ENCODE data around the gene PLPPR5.
"Not testable (repeated sequence)": the region's sequence is repeated elsewhere in the genome, so short reads cannot be mapped to it uniquely, and the experiment has no call there.

The PLPPR5 gene

DNA sequence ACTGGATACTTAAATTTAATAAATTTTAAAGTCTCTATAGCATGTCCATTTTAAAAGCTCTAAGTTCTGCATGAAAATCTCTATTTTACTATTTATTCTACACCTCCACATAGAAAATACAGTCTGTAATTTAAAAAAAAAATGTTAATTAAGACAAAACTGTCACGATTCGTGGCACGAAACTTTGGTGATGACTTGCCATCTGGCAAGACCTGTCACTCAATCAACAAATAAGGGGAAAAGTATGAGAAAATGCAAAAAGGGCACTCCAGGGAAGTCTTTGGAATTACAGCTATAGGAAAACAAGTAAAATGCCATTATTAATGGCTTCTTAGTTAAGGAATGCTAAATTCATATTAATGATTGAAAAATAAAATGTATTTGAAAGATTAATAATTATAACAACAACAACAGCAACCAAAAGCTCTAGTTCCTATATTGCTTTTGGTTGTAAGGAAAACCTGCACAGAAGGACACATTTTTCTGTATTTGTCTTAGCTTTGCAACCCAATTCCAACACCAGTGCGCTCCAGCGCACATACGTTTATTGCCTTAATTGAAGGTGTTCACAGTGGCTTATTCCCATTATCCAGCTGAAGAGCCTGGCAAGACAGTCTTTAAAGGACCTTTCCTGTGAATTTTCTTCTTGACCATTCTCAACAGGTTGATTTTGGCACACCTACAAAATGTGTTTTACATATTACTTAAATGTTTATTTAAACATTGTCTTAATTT lies 107.8 kb downstream of the PLPPR5 start:
- no peak for DNase-seq
- Histone ChIP-seq H3K36me3 (peaks cover 4% of the 10 kb centered on the region; the same call in 1 of the 2 replicates), H3K27me3 (no peaks in the 10 kb centered on the region), H3K4me1 (no peaks in the 10 kb centered on the region; the same call in 1 of the 2 replicates), H3K4me3 (ENCODE audit: low read depth, low read length) (no peak overlapping the region), H3K9me3 (no peaks in the 10 kb centered on the region)
- no peak for TF ChIP-seq CTCF (IDR thresholded peaks at IDR 0.05; ENCODE audit: low read depth, low read length)

GRCh38 chr1:98893371-98893770 lies 111.3 kb downstream of the PLPPR5 start:
- no peaks in the 10 kb centered on the region for H3K36me3 ChIP-seq
- no peak for TF ChIP-seq CTCF (IDR thresholded peaks at IDR 0.05; ENCODE audit: low read depth, low read length)
- peaks cover 5% of the 10 kb centered on the region for H3K4me1 ChIP-seq
- no peaks in the 10 kb centered on the region for H3K9me3 ChIP-seq
- DNase-seq: no peak
- no peaks in the 10 kb centered on the region for H3K27me3 ChIP-seq
- no peak overlapping the region for H3K4me3 ChIP-seq (ENCODE audit: low read depth, low read length)

DNA sequence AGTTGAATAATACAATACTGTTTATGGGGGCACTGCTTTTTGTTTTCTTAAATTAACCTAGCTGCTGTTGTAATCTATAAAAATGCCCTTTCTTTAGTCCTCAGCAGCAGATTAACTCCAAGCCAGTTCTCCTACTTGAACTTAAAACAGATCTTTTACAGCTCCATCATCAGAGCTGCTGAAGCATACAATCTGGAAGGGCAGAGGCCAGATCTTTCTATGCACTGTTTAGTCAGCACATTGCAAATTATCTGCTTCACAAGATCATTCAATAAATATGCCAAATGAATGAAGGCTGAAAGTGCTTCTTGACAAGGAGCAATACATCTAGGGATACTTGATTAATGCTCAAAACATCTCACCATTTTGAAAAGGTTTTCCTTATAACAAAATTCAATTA lies 115.8 kb downstream of the PLPPR5 start:
- Histone ChIP-seq H3K9me3 (no peaks in the 10 kb centered on the region), H3K36me3 (no peaks in the 10 kb centered on the region), H3K4me3 (ENCODE audit: low read depth, low read length) (no peak overlapping the region), H3K27me3 (no peaks in the 10 kb centered on the region), H3K4me1 (peaks cover 5% of the 10 kb centered on the region)
- TF ChIP-seq CTCF (IDR thresholded peaks at IDR 0.05; ENCODE audit: low read depth, low read length): no peak
- DNase-seq: no peak

DNA sequence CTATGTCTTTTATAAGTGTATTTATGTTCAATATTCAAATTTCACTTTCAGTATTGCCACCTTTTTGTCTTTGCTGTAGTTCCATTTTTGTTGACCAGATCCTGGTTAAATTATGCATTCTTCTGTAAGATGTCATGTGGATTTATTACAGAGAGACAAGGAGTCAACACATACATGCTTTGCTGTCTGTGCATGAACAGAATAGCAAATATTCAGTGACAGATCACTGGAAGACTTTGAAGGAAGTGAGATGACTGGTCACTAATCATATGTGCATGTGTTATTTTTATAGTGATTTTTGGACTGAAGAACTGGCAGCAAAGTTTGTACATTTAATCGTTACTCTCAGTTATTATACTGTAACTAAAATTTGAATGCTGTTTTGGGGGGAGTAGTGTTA lies 117.2 kb downstream of the PLPPR5 start:
- Histone ChIP-seq H3K36me3 (no peaks in the 10 kb centered on the region), H3K27me3 (no peaks in the 10 kb centered on the region), H3K9me3 (no peaks in the 10 kb centered on the region), H3K4me1 (peaks cover 5% of the 10 kb centered on the region), H3K4me3 (ENCODE audit: low read depth, low read length) (no peak overlapping the region)
- no peak for TF ChIP-seq CTCF (IDR thresholded peaks at IDR 0.05; ENCODE audit: low read depth, low read length)
- DNase-seq: no peak

DNA sequence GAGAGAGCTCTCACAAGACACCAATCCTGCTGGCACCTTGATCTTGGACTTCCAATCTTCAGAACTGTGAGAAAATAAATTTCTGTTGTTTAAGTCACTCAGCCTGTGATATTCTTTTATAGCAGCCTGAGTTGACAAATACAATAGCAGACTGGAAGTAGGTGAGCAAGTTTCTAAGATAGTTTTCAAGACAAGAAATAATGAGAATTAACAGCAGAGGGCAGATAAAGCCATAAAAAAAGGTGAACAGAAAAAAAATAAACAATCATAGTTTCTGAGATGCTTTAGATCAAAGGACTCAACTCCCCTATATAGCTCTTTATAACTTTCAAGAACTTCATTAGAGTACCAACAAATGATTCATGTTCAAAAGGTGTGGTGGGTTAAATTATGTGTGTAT lies 119.8 kb downstream of the PLPPR5 start:
- DNase-seq: no peak
- H3K4me1 ChIP-seq: peaks cover 5% of the 10 kb centered on the region
- no peaks in the 10 kb centered on the region for H3K36me3 ChIP-seq
- no peaks in the 10 kb centered on the region for H3K27me3 ChIP-seq
- TF ChIP-seq CTCF (IDR thresholded peaks at IDR 0.05; ENCODE audit: low read depth, low read length): 0 out of 2 replicates have a peak, but pooled peaks have one; percentile 5
- peaks cover 2% of the 10 kb centered on the region; the same call in 1 of the 2 replicates for H3K9me3 ChIP-seq
- no peak overlapping the region for H3K4me3 ChIP-seq (ENCODE audit: low read depth, low read length)

DNA sequence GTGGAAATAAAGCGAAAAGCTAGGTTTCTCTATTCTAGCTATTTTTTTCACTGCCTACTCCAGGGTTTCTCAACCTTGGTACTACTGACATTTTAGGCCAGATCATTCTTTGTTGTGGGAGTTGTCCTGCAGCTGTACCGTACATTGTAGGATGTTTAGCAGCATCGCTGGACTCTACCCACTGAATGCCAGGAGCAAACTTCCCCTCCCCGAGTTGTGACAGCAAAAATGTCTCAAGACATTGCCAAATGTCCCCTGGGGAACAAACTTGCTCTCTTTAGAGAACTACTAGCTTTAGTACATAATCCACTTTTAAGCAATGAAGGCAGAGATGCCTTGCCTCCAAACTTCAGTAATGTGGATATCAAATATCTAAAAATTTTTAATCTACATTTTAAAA lies 122.8 kb downstream of the PLPPR5 start:
- no peaks in the 10 kb centered on the region for H3K4me1 ChIP-seq
- H3K36me3 ChIP-seq: no peaks in the 10 kb centered on the region
- H3K4me3 ChIP-seq (ENCODE audit: low read depth, low read length): no peak overlapping the region
- TF ChIP-seq CTCF (IDR thresholded peaks at IDR 0.05; ENCODE audit: low read depth, low read length): no peak
- peaks cover 2% of the 10 kb centered on the region; the same call in 1 of the 2 replicates for H3K9me3 ChIP-seq
- no peaks in the 10 kb centered on the region for H3K27me3 ChIP-seq
- DNase-seq: no peak

- H3K36me3 ChIP-seq; H3K4me1 ChIP-seq; H3K9me3 ChIP-seq; H3K27me3 ChIP-seq; DNase-seq; H3K4me3 ChIP-seq (ENCODE audit: low read depth, low read length): not testable (repeated sequence)
Observed at GRCh38 chr1:98881234-98881633, 123.4 kb downstream of the PLPPR5 start.
